ENCODE results near the gene JAG1. TPM values are rescaled to one million over a fixed set of nuclear protein-coding genes. Genes with fewer than 3 reads are reported as not detected.
A peak's percentile ranks its signal among the peaks of the same experiment; 100 is the strongest.
"Not testable (repeated sequence)": the region's sequence is repeated elsewhere in the genome, so short reads cannot be mapped to it uniquely, and the experiment has no call there.

The JAG1 gene
- total RNA-seq, 2 donors from 2014 or later = 32.4 to 42.3 TPM

- no peak for ATAC-seq
- intact Hi-C loops (cut with DNase I) = no loop called here
- DNase-seq = no peak
Observed at GRCh38 chr20:10632721-10633509, 40.9 kb downstream of the JAG1 start.

- ATAC-seq (no peak), DNase-seq (no peak)
- intact Hi-C loops (cut with DNase I) = no loop called here
Observed at GRCh38 chr20:10631126-10631525, 42.7 kb downstream of the JAG1 start.

- no peak for DNase-seq
- peak in 1 of 2 donors; percentile 35 for ATAC-seq
- intact Hi-C loops (cut with DNase I) = no loop called here
Observed at GRCh38 chr20:10629946-10630650, 43.7 kb downstream of the JAG1 start.

GRCh38 chr20:10626896-10627295 lies 46.9 kb downstream of the JAG1 start:
- DNase-seq (no peak), ATAC-seq (peak in 1 of 2 donors; percentile 75)
- intact Hi-C loops (cut with DNase I) = no loop called here

- ATAC-seq = no peak
Observed at GRCh38 chr20:10625641-10626040, 48.2 kb downstream of the JAG1 start.

GRCh38 chr20:10622657-10623418 lies 51.0 kb downstream of the JAG1 start:
- peak; percentile 62 for DNase-seq
- intact Hi-C loops (cut with DNase I) = no loop called here
- ATAC-seq = peak; percentile 75 to 91

More at GRCh38 chr20:10625641-10626040, 48.2 kb downstream of the JAG1 start:
- DNase-seq = no peak
- intact Hi-C loops (cut with DNase I) = no loop called here

- no peak for ATAC-seq
- intact Hi-C loops (cut with DNase I) = no loop called here
Observed at GRCh38 chr20:10621149-10621548, 52.6 kb downstream of the JAG1 start.

GRCh38 chr20:10619427-10619826 lies 54.4 kb downstream of the JAG1 start:
- intact Hi-C loops (cut with DNase I) = no loop called here
- peak in 1 of 2 donors; percentile 39 for ATAC-seq
- no peak for DNase-seq

More at GRCh38 chr20:10621149-10621548, 52.6 kb downstream of the JAG1 start:
- DNase-seq = no peak

GRCh38 chr20:10618611-10619245 lies 55.1 kb downstream of the JAG1 start:
- ATAC-seq = no peak
- intact Hi-C loops (cut with DNase I) = no loop called here
- DNase-seq = no peak

GRCh38 chr20:10617549-10618133 lies 56.2 kb downstream of the JAG1 start:
- ATAC-seq; intact Hi-C loops (cut with DNase I); DNase-seq: not testable (repeated sequence)

- no peak for ATAC-seq
- DNase-seq = no peak
- intact Hi-C loops (cut with DNase I) = no loop called here
Observed at GRCh38 chr20:10616212-10616611, 57.6 kb downstream of the JAG1 start.

GRCh38 chr20:10613911-10614310 lies 59.9 kb downstream of the JAG1 start:
- DNase-seq = no peak
- intact Hi-C loops (cut with DNase I) = no loop called here
- ATAC-seq = no peak

GRCh38 chr20:10613426-10613825 lies 60.4 kb downstream of the JAG1 start:
- ATAC-seq; intact Hi-C loops (cut with DNase I); DNase-seq: not testable (repeated sequence)

GRCh38 chr20:10611357-10611756 lies 62.4 kb downstream of the JAG1 start:
- ATAC-seq (peak in 1 of 2 donors; percentile 72), DNase-seq (peak; percentile 62)
- intact Hi-C loops (cut with DNase I) = no loop called here

GRCh38 chr20:10610251-10610650 lies 63.5 kb downstream of the JAG1 start:
- ATAC-seq (peak; percentile 50 to 76), DNase-seq (no peak)
- intact Hi-C loops (cut with DNase I) = no loop called here

- intact Hi-C loops (cut with DNase I) = no loop called here
- ATAC-seq (peak; percentile 59 to 63), DNase-seq (no peak)
Observed at GRCh38 chr20:10609770-10610169, 64.0 kb downstream of the JAG1 start.

- intact Hi-C loops (cut with DNase I) = no loop called here
- peak; percentile 70 to 75 for ATAC-seq
- DNase-seq = peak; percentile 76
Observed at GRCh38 chr20:10609276-10609675, 64.5 kb downstream of the JAG1 start.

GRCh38 chr20:10605547-10606195 lies 68.1 kb downstream of the JAG1 start:
- ATAC-seq (no peak), DNase-seq (no peak)
- intact Hi-C loops (cut with DNase I) = no loop called here

Measured in left cardiac atrium (tissue), 4 donors.